HG02938 (cell line): Measurements from ENCODE around the gene IQCE.

ENCODE experiments used
- ATAC-seq: cut with Tn5 transposase; IDR thresholded peaks from one replicate; pipeline ENCODE4 v1.9.1; 2021; ENCODE audit warnings: mild to moderate bottlenecking, moderate library complexity; ENCODE audit not compliant: unreplicated experiment

IQCE gene, protein sequence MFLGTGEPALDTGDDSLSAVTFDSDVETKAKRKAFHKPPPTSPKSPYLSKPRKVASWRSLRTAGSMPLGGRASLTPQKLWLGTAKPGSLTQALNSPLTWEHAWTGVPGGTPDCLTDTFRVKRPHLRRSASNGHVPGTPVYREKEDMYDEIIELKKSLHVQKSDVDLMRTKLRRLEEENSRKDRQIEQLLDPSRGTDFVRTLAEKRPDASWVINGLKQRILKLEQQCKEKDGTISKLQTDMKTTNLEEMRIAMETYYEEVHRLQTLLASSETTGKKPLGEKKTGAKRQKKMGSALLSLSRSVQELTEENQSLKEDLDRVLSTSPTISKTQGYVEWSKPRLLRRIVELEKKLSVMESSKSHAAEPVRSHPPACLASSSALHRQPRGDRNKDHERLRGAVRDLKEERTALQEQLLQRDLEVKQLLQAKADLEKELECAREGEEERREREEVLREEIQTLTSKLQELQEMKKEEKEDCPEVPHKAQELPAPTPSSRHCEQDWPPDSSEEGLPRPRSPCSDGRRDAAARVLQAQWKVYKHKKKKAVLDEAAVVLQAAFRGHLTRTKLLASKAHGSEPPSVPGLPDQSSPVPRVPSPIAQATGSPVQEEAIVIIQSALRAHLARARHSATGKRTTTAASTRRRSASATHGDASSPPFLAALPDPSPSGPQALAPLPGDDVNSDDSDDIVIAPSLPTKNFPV

DNA sequence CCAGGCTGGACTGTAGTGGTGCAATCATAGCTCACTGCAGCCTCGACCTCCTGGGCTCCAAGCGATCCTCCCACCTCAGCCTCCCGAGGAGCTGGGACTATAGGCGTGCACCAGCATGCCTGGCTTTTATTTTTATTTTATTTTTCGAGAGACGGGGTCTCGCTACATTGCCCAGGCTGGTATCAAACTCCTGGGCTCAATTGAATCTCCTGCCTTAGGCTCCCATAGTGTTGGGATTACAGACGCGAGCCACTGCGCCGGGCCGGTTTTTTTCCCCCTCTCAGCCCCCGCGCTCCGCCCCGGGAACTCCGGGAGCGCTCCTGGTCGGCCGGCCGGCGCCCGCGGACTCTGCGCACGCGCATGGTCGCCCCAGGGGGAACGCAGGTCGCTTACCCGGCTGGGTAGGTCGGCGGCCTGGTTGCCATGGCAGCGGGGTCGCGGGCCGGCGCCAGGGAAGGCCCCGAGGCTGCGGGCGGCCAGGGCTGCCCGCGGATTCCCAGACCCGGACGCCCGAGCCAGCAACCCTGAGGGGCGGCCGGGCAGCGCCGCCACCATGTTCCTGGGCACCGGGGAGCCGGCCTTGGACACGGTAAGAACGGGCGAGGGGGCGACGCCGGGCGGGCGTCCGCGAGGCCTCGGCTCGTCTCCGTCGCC, at the start of gene IQCE:
TSS of gene IQCE (plus strand) at position 351 of the 654 bp plus-strand sequence. CDS start at position 554, 203 bp downstream.
- no peak for ATAC-seq

DNA sequence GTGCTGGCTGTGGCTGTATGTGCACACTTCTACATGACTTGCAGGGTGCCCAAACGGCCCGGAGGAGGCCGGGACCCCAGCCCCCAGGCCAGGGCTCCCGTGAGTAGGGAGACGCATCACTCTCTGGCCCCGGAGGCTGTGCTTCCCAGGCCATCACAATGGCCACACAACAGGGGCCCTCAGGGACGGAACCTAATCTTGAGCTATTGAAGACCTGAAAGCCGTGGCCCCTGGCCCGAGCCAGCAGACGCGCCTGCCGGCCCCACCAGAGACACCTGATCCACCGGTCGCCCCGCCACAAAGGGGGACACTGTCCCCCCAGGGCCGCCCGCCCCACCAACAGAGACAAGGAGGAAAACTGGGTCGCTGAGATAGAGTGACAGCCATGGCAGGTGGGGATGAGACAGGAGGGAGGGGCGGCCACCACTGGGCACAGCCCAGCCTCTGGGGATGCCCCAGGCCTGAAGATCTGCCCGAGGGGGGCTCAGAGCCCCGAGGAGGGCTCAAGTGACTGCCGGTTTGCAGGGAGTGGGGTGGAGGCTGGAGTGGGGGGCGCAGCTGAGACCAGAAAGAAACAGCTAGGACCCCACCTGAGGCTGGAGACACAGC, 49.4 kb upstream of the IQCE start:
- ATAC-seq, result no peak

DNA sequence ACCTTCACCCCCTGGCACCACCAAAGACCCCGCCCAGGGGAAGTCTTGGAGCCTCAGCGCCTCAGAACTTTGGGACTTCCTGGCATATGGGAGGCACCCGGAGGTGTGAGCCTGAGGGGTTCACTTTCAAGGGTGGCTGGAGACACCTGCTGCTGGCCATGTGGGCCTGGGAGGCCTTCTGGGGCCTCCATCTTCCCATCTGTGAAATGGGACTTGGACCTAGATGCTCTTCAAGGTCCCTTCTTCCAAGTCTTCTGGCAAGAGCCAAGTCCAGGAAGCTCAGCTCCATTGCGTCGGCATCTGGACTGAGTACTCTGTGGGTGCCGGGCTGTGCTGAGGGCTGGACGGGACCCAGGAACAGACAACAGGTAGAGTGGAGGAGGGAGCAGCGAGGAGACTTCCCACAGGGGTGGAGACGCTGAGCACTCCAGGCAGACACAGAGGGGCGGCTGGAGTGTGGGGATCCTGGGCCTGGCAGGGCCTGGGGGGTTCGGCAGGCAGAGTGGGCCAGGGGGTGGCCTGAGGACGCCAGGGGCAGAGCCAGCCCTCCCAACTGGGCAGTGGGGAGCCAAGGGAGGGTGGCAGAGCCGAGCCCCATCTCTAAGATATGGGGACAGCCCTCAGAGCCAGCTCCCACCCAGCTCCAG, 48.5 kb upstream of the IQCE start:
- ATAC-seq, result no peak

DNA sequence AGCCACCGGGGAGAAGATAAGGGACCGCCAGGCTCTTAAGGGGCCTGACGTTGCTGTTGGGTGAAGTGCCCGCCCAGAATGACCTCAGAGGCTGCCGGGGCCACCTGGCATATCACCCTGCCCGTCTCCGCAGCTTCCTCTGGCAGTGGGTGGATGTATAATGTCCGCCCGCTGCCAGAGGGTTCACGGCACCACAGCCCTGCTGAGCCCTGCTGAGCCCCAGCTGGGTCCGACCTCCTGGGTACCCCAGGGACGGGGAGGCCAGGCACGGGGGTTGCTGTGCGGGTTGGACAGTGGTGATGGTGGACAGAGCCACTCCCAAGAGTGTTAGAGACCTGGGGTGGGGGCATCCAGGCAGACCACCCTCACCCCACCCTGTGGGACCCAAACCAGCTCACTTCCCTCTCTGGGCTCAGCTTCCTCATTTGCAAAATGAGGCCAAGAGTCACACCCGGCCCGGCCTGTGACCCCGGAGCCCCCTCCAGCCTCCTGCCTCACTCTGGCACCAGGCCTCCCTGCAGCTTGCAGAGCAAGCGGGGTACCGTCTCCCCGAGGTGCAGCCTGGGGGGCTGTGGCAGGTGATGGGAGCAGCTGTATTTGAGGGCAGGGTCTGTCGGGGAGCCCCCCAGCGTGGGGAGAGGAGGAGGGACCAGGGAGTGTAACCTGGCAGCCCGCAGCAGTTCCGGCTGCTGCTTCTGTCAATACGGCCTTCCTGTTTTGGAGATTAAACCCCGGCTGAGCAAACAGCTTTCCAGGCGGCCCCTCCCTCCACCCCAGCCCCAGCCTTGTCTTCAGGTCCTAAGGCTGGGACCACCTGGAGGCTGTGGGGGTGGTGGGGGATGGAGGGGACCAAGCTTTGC, 47.6 kb upstream of the IQCE start:
- no peak for ATAC-seq

DNA sequence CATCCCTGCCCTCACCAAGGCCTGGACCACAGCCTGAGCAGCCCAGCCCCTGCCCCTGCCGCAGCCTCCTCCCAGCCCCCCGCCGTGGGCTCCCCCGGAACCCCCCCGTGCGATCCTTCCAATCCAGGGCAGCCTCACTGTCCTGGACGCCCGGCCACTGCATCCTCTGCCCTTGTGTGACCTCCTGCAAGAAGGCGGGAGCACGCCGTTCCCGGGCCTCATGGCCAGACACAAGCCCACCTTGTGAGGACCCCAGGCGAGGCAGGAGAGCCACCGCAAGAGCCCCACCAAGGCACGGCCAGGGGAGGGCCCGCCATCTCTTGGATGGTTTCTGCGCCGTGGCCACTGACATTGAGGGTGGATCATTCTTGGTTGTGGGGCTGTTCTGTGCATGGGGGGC, 47.0 kb upstream of the IQCE start:
- ATAC-seq, result no peak

DNA sequence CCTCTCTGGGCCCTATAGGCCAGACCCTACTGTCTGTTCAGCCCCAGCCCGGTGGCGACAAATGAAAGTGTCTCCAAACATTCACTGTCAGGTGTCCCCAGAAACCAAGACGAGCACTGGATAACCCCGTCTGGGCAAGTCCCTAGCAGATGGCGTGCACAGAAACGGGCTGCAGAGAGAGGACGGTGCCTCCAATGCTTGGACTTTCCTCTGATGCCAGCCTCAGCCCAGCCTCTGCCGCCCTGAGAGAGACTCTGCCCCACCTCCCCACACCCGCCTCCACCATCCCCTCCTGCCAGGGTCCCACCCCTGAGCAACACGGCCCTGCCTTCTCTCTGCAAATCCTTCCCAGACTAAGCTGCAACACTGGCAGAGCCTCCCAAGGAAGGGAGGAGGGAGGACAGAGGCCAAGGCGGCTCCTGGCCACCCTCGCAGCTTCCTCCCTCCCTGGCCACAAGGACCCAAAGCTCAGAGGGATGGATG, 46.6 kb upstream of the IQCE start:
- no peak for ATAC-seq

DNA sequence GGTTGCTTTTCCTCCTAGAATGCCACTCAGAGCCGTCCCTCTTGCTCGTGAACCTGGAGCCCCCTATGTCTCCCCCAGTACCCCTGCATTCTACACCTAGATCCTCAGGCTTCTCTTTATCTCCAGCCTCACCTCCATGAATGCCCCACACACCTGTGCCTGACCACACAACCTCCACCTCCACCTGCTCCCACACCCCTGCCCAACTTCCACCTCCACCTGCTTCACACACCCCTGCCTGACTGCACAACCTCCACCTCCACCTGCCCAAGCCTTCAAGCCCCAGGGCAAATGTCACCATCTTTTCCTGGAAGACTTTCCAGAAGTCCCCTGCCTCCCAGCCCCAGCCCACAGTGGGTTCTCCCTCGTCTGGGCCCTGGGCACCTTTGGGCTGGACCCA, 46.1 kb upstream of the IQCE start:
- ATAC-seq, result no peak

DNA sequence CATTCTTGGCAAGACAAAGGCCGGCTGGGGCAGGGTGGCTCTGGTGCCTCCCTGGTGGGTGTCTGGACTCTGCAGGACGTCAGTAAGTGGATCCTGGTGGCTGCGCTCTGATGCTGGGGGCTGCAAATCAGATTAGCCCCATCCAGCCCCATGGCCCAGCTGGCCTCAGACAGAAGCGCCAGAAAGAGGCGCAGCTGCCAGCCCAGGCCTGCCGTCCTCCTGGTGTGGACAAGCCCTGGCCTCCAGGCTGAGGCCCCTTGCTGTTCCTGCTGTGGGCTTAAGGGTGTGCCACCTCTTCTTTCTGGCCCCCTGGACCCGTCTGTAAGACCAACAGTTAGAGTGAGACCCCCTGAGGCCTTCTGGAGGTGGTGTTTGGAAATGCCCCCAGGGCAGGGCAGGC, 45.1 kb upstream of the IQCE start:
- ATAC-seq, result no peak

DNA sequence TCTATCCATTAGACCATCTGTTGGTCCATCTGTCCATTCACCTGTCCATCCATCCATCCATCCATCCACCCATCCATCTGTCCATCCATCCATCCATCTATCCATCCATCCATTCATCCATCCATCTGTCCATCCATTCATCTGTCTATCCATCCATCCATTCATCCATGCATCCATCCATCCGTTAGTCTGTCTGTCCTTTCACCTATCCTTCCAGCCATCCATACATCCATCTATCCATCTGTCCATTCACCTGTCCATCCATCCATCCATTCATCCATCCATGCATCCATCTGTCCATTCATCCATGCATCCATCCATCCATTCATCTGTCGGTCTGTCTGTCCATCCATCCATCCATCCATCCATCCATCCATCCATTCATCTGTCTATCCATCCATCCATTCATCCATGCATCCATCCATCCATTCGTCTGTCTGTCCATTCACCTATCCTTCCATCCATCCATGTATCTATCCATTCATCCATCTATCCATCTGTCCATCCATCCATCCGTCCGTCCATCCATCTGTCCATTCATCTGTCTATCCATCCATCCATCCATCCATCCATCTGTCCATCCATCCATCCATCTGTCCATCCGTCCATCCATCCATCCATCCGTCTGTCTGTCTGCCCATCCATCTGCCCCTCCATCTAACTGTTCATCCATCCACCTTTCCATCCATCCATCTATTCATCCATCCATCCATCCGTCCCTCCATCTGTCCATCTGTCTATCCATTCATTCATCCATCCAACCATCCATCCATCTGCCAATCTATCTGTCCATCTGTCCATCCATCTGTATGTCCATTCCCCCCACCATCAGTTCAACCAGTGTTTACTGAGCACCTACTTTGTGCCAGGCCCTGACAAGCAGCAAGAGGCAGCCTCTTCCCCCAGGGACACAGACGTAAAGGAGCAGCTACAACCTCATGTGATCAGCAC, 44.0 kb upstream of the IQCE start:
- no peak for ATAC-seq

DNA sequence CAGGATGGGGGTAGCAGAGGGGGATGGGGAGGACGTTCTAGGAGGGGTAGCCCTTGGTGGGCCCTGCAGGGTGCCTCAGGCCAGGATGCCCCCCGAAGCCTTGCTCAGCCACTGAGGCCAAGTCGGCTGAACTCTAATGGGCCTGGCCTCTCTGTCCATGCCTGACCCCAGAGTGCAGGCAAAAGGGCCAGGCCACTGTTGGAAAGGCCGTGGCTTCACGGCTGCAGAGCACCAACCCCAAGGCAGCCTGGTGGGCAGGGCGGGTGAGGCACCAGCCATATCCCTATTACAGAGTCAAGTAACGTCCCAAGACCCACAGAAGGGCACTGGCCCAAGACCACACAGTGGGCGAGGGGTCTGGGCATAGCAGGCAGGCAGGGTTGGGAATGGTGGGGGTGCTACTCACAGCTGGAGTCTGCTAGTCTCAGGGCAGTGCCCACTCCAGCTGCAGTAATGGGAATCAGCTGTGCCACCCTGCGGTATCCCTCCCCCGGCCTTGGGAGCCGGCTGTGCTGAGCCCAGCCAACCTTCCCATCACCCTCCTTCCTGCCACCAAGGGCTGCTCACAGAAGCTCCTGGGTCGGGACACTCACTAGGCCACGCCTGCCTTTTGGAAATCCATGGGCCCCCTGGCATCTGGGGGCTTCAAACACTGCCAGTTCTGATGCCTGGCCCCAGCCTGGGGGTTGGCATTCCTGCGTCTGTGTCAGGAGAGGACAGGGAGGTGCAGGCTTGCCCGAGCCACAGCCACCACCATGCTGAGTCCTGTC, 43.2 kb upstream of the IQCE start:
- ATAC-seq, result no peak

DNA sequence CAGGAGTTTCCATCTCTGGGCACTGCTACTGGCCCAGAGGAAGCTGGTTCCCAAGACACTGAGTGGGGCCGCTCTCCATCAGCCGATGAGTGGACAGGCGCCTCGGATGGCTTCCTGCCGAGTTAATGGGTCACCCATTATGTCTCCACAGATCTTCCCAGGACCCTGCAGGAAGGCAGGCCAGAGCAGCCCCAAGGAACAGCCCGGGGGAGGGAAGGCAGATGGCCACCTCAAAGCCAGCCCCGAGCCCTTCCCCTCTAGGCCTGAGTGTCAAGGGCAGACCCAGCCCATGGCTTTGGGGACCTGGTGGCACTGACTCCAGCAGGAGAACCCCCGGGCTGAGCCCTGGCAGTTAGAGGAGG, 42.6 kb upstream of the IQCE start:
- ATAC-seq, result no peak

DNA sequence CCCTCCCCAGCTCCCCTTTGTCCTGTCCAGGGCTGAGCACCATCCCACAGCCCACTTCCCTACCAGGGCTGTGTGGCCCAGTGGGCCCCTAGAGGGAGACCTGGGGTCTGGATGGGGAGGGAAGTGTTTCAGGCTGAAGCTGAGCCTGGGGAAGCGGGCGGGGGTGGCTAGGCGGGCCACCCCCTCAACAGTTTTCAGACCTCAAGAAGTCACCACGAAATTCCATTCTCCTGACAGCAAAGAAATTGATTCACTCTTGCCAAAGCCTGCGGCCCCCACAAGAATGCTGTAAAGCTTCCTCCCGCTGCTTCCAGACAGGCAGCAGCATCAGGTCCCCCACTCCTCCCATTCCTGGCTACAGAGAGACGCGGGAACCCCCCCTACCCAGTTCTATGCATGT, 41.8 kb upstream of the IQCE start:
- ATAC-seq, result no peak

DNA sequence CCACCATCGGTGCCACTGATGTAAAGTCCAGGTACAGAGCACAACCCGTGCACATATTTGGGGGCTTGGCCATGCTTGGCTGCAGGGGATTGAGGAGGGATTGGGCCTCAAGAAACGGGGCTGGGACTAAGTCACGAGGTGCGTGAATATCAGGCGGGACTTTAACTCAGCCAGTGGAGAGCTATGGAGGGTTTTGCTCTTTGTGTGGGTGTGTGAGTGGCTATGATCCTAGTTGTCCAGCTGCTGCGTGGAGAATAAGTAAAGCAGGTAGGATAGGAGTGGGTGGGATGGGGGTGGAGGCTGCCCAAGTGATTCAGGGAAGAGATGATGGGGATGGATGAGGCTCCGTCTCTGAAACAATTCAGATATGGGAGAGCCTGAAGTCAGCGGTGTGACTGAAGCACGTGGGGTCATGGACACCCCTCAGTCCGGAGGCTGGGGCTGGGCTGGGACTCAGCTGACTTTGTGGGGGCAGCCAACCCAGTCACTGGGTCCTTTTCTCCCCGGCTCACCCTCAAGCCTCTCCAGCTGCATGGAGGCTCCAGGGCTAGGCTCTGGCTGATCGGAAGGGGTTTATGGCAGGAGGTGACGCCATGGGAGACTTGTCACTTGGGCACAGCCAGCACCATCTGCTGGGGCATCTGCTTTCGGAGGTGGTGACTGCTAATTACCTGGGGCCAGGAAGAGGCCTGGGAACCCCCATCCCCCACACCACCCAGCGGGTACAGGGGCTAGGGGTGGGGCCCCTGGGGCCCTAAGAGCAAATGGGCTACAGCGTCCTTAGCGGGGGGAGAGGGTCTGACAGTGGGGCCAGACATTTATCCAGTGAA, 40.9 kb upstream of the IQCE start:
- ATAC-seq, result no peak

DNA sequence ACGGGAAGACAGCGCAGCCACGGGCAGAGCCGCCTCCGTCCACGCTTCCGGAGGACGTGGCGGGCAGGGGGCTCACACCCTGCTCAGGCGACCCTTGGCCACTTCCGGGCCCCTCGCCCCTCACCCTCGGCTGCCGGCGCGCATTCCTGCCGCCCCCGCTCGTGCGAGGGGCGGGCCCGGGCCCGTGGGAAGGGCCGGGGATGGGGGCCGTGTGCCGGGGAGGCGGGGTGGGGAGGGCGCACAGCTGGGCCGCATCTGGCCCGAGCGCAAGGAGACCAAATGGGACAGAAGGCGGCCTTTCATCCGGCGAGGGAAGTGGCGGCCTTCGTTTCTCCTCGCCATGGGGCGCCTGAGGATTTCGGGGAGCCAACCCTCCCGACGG, 40.1 kb upstream of the IQCE start:
- no peak for ATAC-seq

DNA sequence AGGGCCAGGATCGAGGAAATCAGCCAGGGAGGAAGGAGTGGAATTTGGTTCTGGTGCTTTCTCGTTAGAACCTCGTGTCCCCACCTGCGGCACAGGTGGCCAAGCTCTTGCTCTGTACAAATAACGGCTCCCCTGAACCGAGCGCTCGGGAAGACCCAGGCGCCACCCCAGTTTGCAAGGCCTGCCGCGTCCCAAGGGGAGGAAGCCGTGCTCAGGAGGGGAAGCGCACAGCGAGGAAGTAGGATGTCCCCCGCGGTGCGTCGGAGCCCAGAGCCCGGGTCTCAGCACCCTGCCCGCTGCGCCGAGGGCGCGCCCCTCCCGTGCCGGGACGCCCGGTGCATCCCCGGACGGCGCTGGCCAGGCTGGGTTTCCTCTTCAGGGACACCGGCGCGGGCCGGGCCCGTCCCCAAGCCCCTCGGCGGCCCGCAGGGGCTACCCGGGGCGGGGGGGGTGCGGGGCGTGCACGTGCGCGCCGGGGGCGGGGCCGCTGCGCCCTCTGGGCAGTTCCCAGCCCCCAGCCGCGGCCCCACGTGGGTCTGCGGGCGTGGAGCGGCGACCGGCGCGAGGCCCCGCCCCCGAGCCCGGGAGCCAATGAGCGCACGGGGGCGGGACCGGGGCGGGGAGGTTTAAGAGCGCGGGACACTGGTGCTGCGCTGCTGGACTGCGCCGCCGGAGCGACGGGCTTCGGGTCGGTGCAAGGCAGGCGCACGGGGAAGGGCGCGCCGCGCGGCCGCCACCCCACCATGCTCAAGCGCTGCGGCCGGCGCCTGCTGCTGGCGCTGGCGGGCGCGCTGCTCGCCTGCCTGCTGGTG, 39.5 kb upstream of the IQCE start, which contains the start of gene LFNG:
TSS of gene LFNG (plus strand) at position 656 of the 812 bp plus-strand sequence. CDS start at position 744, 88 bp downstream.
- peak; percentile 71 for ATAC-seq

DNA sequence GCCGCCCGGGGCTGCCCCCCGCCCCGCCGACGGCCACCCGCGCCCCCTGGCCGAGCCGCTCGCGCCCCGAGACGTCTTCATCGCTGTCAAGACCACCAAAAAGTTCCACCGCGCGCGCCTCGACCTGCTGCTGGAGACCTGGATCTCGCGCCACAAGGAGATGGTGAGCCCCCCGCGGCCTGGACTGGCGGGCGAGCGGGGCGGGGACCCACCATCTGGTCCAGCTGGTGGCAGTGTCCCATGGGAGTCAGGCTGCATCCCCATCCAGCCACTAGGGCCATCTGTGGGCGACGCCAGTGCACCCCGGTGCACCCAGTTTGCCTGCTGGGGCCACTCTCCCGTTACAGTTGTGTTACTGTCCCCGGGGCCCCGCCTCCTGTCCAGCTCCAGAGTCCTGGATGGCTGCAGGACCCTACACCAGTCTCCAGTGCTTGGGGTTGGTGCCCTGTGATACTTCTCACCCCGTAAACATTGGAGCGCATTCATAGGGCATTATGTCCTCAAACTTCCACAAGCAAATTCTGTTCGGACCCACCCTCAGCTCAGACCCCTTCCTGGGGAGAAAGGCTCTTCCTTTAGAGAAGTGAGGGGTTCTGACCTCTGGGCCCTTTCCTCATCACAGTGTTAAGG, 38.5 kb upstream of the IQCE start:
- ATAC-seq, result no peak
